Posterior cingulate gyrus (tissue), 11 donors: ENCODE data around the gene COL23A1.
A peak's percentile ranks its signal among the peaks of the same experiment; 100 is the strongest.

Experiments
- DNase-seq, 10 donors: peaks; one replicate each; pipeline versions ENCODE4 v3.0.0 to v3.0.0-alpha.2; 2020 to 2021; ENCODE audit warnings: mixed read lengths in 3 of 10
- intact Hi-C: fragments of 100-400 bp; cut with DNase I; formaldehyde crosslinking; loops from one replicate; pipeline ENCODE4 v1.15.1; 2023

The COL23A1 gene

DNA sequence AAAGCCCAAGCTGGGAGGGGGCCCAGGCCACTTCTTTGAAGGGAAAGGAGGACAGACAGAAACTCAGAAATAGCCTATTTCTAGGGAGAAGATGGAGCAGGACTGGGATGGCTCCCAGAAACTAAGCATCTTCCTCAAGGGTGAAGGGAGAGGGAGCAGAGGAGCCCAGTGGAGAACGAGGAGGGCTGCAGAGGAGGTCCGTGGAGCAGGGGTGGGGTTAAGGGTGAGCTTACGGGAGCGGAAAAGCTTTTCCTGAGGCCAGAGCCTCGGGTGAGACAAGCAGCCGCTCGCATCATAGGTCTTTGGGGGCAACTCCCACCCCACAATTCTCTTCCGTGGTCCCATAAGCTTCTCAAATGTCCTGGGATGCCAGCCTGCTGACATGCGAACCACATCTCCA lies 230.5 kb downstream of the COL23A1 start:
- intact Hi-C loops, result no loop called here
- DNase-seq, result peak in 3 of 10 donors; percentile 29 to 55 (median 45)

DNA sequence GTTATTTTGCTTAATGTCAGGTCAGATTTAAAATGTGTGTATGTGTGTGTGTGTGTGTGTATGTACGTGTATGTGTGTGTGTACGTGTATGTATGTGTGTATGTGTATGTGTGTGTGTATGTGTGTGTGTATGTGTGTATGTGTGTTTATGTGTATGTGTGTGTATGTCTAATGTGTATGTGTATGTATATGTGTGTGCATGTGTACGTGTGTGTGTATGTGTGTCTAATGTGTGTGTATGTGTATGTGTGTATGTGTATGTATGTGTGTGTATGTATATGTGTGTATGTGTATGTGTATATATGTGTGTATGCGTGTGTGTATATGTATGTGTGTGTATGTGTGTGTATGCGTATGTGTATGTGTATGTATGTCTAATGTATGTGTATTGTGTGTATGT lies 232.5 kb downstream of the COL23A1 start:
- intact Hi-C loops, result no loop called here
- DNase-seq, result no peak

DNA sequence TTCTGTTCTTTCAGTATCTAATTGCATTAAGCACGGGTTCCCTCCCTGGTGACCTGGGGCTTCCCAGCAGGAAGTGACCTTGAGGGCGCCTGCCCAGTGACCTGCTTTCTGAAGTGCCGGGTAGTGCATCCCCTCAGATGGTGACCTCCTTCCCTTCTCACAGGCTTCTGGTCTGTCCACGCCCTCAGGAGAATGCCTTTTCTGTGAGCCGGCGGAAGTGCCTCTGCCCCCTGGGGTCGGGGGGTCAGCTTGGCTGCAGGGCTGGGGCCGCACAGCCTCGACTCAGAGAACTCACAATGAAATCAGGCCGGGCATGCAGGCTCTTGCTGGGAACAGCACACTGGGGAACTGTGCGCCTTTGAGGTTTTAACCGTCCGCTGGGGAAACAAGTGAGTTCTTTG lies 233.1 kb downstream of the COL23A1 start:
- peak in 4 of 10 donors; percentile 26 to 90 (median 74) for DNase-seq
- intact Hi-C loops, result no loop called here

GRCh38 chr5:178356431-178356872 lies 233.7 kb downstream of the COL23A1 start:
- peak; percentile 44 to 95 (median 67) for DNase-seq
- intact Hi-C loops, result no loop called here

DNA sequence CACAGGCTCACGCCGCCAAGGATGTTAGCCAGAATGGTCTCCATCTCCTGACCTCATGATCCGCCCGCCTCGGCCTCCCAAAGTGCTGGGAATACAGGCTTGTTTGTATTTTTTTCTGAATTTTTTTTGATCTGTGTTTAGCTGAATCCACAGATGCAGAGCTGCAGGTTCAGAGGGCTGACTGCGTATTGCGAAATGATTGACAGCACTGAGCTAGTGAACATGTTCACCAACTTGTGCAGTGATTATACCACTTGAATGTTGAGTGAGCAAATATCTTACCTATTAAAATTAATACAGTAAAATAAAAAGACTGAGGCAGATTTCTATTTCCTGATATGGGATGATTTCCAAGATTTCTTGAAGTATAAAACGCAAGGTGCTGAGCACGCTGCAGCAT lies 234.5 kb downstream of the COL23A1 start:
- intact Hi-C loops, result no loop called here
- DNase-seq, result peak in 3 of 10 donors; percentile 19 to 66 (median 39)

- DNase-seq, result peak in 3 of 10 donors; percentile 3 to 42 (median 9)
- intact Hi-C loops, result no loop called here
These were observed 236.7 kb downstream of the COL23A1 start for GRCh38 chr5:178353461-178353860.

DNA sequence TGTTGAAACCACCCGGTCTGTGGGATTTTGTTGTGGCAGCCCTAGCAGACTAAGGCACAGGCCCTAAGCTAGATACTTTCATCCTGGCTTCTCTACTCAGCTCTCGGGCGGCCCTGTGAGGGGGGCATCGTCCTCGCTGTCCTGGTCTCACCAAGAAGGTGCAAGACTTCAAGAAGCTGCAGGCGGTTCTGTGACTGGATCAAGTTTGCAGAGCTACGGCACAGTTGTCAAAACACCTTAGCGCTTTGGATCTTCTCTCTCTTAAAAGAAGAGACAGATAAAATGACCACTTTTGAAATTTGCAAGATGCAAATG lies 238.2 kb downstream of the COL23A1 start:
- intact Hi-C loops, result no loop called here
- DNase-seq, result peak in 4 of 10 donors; percentile 1 to 72 (median 46)

DNA sequence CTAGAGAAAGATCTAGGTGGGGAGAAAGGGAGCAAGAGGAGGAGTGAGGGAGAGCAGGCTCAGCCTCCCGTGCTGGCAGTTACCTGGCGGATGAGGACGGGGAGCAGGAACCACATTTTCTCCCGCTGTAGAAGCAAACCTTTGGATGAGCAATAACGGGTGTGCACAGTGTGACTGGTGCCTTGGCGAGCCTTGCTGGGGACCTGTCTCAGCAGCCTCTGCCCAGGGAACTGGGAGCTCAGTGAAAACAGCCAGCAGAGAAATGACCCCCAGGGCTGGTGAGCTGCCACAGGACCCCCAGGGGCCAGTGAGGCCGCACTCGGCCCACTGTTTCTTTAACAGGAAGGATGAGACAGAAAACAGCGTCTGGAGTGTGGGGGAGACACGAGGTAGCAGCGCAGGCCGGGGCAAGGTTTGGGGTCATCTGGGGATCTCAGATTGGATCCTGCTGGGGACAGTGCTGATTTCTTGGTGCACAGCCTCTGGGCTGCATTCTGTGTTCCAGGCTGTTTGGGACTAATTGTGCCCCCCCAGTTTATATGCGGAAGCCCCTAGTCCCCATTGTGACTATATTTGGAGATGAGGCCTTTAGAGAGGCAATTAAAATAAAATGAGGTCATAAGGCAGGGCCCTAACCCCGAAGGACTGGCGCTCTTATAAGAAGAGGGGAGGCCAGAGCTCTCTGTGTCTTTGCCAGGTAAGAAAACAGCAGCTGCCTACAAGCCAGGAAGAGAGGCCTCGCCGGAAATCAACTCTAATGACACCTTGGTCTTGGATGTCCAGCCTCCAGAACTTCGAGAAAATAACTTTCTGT lies 238.8 kb downstream of the COL23A1 start:
- intact Hi-C loops, result no loop called here
- peak in 3 of 10 donors; percentile 14 to 47 (median 32) for DNase-seq

DNA sequence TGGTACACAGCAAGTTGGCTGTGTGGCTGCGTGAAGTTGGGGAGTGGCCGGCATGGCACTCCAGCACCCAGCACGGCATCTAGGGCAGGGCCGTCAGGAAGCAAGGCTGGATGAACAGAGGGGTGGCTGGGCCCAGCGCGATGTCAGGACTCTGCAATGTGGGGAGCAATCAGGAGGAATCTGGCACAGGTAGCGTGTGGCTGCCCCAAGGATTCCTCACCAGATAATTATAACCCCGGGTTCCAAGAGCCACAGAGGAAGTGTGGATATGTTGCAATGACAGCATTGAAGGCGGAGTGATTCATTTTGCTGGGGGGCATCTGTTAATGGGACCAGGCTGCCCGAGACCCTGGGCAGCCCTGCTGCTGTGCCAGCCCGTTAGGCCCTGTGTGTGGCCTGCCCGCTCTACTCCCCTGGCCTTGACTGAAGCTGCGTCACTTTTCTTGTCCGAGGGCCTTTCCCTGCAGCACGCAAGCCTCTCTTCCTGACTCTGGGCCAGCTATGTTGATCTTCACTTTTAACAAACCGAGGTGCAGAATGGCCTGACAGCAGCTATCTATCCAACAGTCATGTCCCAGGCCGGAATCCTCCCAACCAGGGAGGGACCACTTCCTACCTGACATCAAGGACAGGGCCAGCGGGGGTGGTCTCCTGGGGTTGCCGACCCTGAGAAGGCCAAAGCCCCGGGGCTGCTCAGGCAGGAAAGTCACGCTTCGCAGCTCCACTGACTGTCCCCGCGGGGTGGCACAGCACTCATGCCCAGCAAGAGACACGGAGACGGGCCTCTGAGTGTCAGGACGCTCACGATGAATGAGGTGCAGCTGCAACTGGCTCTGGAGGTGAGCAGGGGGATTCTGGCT lies 239.6 kb downstream of the COL23A1 start:
- intact Hi-C loops, result no loop called here
- DNase-seq, result peak in 4 of 10 donors; percentile 22 to 75 (median 66)

- peak in 4 of 10 donors; percentile 1 to 62 (median 30) for DNase-seq
- intact Hi-C loops, result no loop called here
These were observed 240.4 kb downstream of the COL23A1 start for GRCh38 chr5:178349625-178350353.

DNA sequence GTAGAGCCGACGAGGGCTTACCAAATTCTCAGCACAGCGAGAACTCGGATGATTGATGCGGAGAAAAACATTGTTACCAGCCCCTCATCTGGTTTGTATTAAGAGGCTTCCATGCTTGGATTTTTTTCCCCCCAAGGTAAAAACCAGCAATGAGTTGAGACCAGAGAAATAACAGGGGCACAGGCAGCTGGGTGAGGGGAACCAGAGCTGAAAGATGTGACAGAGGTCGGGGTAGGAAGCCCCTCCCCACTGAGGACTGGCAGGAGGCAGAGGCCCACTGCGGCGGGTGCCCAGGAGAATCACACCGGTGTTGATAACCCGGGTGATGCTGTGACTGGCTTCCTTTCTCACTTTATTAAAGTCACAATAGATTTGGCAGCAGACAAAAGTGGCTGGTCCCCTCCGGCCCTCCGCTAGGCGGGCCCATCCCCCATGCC lies 241.1 kb downstream of the COL23A1 start:
- intact Hi-C loops, result no loop called here
- DNase-seq, result peak in 2 of 10 donors; percentile 27 to 34

DNA sequence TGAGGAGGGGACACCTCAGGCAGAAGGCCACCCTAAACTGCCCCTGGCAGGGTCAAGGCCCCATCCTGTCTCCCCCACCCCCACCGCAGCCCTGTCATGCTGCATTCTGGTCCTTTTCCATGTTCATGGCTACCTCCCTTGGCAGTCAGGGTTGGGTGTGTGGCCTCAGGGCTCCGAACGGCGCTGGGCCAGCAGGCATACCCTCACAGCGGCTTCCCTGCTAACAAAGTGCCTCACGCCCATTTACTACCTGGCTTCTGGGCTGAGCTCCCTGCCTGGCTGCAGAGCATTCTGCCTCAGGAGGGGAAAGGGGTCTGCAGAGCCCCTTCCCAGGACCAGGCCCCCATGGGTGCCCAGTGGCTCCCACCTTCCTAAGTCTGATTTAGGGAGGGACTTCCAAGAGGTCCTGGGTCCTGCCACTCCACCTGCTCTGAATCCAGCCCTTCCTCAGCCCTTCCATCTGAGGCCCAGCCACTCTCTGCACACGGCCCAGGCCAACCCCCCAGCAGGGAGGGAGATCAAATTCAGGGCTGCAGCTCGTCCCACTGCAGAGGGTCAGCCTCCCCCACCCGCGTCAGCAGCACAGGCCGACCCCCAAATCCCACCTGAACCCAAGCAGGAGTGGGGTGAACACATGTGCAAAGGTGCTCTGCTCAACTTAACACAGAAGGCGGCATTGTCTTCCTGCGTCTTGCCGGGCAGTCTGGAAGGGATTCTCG lies 241.7 kb downstream of the COL23A1 start:
- DNase-seq, result peak in 4 of 10 donors; percentile 15 to 75 (median 62)

DNA sequence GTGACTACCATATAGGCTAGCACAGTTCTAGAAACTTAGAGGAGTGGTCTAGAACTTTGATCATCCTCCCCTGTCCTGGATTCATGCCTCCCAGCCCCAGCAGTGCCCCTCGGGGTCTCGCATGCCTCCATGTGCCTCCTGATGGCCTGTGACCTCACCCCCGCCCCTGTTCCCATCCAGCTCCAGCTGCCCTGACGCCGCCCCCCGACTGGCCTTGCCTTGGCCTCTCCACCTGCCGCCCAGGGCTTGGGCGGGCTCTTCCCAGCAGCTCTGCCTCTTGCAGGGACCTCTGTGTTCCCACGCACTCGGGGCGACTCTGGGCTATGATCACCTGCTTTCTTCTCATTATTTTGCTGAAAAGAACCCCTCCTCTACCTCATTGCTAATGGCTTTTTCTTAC lies 242.2 kb downstream of the COL23A1 start:
- peak in 4 of 10 donors; percentile 16 to 83 (median 62) for DNase-seq
- intact Hi-C loops, result no loop called here

More for the DNA sequence above, 241.7 kb downstream of the COL23A1 start:
- intact Hi-C loops, result no loop called here

DNA sequence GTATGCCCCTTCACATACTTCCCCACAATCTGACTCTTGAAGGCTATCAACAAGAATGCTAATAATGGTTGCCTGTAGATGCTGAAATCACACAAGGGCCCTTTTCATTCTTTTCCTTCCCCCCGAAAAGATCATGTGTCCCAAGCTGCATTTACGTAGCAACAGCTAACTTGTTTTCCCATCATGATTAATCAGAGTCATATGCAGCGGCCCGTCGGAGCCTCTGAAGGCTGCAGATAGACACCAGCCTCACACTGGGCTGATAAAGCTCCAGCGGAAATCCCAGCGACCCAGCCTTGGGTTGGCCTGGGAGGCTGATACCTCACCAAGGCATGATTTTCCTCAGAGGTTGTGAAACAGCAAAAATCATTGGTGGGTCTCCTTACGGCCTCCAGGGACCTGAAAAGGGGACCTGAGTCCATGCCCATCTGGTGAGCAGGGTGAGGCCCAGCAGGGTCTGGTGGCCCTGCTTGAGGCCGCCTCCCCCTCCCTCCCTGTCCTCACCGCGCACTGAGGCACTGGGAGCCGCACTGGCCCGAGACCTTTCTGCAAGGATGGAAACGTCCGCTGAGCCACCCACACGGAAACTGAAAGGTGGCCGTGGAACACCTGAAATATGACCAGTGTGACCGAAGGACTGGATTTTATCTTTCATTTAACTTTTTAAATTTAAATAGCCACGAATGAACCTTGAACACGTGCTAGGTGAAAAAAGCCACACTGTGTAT lies 243.4 kb downstream of the COL23A1 start:
- peak in 7 of 10 donors; percentile 30 to 91 (median 61) for DNase-seq
- intact Hi-C loops, result no loop called here

DNA sequence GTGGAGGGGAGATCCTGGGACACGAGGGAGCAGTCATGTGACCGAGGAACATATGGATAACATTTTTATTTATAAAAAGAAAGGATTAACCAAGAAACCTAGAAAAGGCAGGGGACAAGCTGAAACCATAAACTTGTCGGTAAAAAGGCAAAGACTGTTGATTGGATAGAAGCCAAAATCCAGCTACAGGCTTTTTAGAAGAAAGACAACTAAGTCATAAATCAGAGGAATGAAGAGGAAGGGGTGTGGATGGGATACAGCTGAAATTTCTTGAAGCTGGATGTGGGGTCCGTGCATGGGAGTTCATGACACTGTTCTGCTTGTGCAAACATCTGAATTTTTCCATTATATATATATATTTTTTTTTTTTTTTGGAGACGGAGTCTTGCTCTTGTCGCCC lies 246.9 kb downstream of the COL23A1 start:
- DNase-seq, result no peak
- intact Hi-C loops, result no loop called here

DNA sequence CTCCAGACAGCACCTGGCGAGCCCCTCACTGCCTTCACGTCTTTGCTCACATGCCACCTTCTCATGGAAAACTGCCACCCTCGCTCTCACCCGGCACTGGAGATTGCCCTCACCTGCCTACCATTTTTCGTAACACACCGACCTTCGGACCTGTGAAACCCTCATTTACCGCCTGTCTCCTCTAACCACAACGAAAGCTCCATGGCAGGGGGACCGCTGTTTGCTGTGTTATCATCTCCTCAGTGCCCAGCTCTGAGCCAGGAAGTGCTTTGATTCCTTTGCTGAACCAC lies 248.4 kb downstream of the COL23A1 start:
- intact Hi-C loops, result no loop called here
- peak in 2 of 10 donors; percentile 35 to 46 for DNase-seq

- intact Hi-C loops, result no loop called here
- peak in 4 of 10 donors; percentile 16 to 63 (median 58) for DNase-seq
These were observed 248.9 kb downstream of the COL23A1 start for GRCh38 chr5:178341091-178341850.

- intact Hi-C loops, result no loop called here
- DNase-seq, result peak in 4 of 10 donors; percentile 9 to 56 (median 40)
These were observed 249.6 kb downstream of the COL23A1 start for GRCh38 chr5:178340637-178341036.

DNA sequence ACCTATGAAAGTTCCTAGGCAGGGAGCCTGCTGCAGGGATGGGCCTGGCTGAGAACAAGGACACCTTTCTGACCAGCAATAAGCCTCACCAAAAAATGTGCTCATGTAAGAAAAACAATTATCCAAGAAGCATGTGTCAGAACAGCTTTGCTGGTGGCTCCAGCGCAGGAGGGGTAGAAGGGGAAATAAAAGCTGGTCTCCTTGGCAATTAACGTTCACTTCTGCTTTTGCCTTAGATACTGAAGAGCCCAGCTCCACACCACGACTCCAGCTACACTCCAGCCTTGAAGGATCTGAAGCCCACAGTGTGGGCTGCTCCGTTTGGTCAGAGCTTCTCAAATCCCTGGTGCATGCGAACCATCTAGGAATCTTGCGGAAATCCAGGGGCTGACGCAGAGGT lies 250.0 kb downstream of the COL23A1 start:
- intact Hi-C loops, result no loop called here
- DNase-seq, result peak in 4 of 10 donors; percentile 1 to 49 (median 20)
